Endometrium (tissue), 2 donors: Measurements from ENCODE around the gene SDF4.

Experiments used
- FAIRE-seq: peaks from 2 replicates; lab custom pipeline; 2012; peaks lifted over from hg19 to GRCh38; lab: Jason Lieb, UNC
- donor health status: control.
- donor health status: control.

Gene SDF4

GRCh38 chr1:1228187-1228586 lies 3.6 kb downstream of the SDF4 start:
- no peak for FAIRE-seq

- FAIRE-seq, result no peak
These were observed 4.4 kb downstream of the SDF4 start for GRCh38 chr1:1227386-1227785.

- FAIRE-seq, result no peak
These were observed 5.0 kb downstream of the SDF4 start for GRCh38 chr1:1226566-1227362.

- FAIRE-seq, result no peak
These were observed 5.9 kb downstream of the SDF4 start for GRCh38 chr1:1225913-1226312.

- no peak for FAIRE-seq
These were observed 6.5 kb downstream of the SDF4 start for GRCh38 chr1:1225238-1225845.

- no peak for FAIRE-seq
These were observed 7.9 kb downstream of the SDF4 start for GRCh38 chr1:1223891-1224290.

- no peak for FAIRE-seq
These were observed 8.5 kb downstream of the SDF4 start for GRCh38 chr1:1223321-1223720.

GRCh38 chr1:1222575-1223225 lies 9.1 kb downstream of the SDF4 start:
- FAIRE-seq, result no peak

GRCh38 chr1:1221887-1222574 lies 9.8 kb downstream of the SDF4 start:
- no peak for FAIRE-seq

- FAIRE-seq, result no peak
These were observed 11.6 kb downstream of the SDF4 start for GRCh38 chr1:1220197-1220596.

GRCh38 chr1:1219341-1219740 lies 12.5 kb downstream of the SDF4 start:
- no peak for FAIRE-seq

GRCh38 chr1:1218524-1219200 lies 13.1 kb downstream of the SDF4 start:
- no peak for FAIRE-seq

GRCh38 chr1:1217621-1218523 lies 13.9 kb downstream of the SDF4 start:
- FAIRE-seq, result no peak

- FAIRE-seq, result no peak
These were observed 14.8 kb downstream of the SDF4 start for GRCh38 chr1:1216770-1217620.

GRCh38 chr1:1215881-1216605 lies 15.8 kb downstream of the SDF4 start:
- no peak for FAIRE-seq

GRCh38 chr1:1215080-1215676 lies 16.6 kb downstream of the SDF4 start:
- FAIRE-seq, result no peak

- FAIRE-seq, result no peak
These were observed 18.2 kb downstream of the SDF4 start, which contains the start of gene TNFRSF4 for GRCh38 chr1:1213345-1214265. Gene TNFRSF4, minus strand, starts transcription at chr1:1214153. Its CDS starts 26 bp downstream, at chr1:1214127.
